GM19239 (cell line): ENCODE measurements around the gene TUBA3E.
"Not testable (repeated sequence)": the region's sequence is repeated elsewhere in the genome, so short reads cannot be mapped to it uniquely, and the experiment has no call there.

Experiments used
- DNase-seq: peaks from one replicate; pipeline ENCODE4 v3.0.0; 2011; ENCODE audit warnings: low spot score; ENCODE audit not compliant: insufficient read length
- FAIRE-seq: peaks from 2 replicates; lab custom pipeline; 2011; peaks lifted over from hg19 to GRCh38; lab: Jason Lieb, UNC

Gene TUBA3E

DNA sequence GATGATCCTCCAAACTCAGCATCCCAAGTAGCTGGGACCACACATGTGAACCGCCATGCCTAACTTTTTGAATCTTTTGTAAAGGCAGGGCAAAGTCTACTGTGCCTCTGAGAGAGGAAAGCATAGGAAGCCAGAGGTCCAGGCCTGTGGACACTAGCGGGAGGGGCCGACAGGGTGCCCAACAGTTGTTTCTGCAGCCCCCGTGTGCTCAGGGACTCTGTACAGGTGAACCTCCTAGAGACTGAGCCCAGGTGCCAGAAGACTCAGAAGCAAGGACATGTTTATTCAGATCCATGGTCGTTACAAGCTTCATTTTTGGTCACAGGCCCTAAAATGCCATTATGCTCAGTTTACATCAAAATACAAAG lies 47.1 kb downstream of the TUBA3E start:
- not testable (repeated sequence) for DNase-seq

GRCh38 chr2:130150181-130151144 lies 47.8 kb downstream of the TUBA3E start:
- FAIRE-seq (no peak), DNase-seq (no peak)

More for the DNA sequence above, 47.1 kb downstream of the TUBA3E start:
- FAIRE-seq, result not testable (repeated sequence)

DNA sequence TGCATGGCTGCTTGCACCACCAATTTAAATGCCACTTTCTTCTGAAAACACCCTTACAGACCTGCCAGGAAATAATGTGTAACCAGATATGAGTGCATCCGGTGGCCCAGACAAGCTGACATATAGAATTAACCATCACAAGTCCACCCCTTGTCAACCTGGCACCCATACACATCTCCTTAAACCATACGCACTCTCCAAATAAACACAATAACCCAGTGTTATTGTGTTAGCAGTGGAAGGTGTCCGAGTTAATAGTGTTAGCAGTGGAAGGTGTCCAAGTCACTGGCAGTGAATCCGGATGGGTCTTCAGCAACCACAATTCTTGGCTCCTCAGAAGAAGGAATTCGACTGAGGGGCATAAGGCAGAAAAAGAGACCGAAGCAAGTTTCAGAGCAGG lies 49.7 kb downstream of the TUBA3E start:
- not testable (repeated sequence) for DNase-seq, FAIRE-seq

DNA sequence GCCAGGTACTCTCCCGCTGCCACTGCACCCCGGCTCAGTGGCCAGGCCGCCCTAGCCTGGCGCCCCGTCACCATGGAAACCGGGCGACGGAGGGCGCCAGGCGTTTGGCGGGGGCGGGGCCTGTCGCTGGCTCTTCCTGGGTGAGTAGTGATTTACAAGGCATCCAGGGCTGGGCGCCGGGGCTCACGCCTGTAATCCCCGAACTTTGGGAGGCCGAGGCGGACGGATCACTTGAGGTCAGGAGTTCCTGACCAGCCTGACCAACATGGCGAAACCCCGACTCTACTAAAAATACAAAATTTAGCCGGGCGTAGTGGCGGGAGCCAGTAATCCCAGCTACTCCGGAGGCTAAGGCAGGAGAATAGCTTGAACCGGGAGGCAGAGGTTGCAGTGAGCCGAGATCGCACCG lies 53.2 kb downstream of the TUBA3E start, which contains the start of gene CCDC74B:
CCDC74B (minus strand) TSS at position 107 of the 409 bp plus-strand sequence. CDS start 116 bp downstream, outside the sequence.
- DNase-seq, FAIRE-seq: not testable (repeated sequence)

DNA sequence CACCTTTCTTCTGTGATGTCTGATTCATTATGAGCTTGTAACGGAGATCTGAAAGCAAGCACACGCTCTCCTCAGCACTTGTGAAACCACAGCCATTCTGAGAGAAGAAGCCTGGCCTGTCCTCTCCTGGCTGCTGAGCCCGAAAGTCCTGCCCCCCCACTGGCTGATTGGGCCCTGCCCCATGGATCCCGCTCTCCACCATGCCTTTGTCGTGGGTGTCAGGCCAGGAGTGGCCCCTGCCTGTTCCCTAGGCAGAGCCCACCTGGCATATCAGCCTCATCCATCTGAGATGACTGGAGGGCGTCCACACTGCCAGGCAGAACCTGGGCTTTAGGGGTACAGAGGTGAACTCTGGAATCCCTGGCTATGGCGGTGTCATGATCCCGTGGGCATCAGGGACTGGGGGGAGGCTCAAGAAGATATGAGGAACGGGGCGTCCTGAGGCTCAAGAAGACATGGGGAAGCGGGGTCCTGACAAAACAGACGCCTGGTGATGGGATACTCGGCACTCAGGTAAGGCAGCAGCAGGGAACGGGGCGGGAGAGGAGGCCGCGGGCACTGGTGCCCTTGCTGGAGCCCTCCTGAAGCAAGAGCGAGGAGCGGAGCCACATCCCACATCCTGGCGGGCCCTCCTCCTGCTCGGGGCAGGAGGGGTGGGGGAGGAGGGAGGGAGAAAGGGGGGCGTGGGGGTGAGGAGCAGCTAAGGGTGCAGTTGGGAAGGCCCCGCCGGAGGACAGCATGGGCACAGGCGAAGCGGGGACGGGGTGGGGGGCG lies 54.8 kb downstream of the TUBA3E start:
- not testable (repeated sequence) for DNase-seq, FAIRE-seq

- FAIRE-seq, DNase-seq: not testable (repeated sequence)
Measured at GRCh38 chr2:130142396-130143265, 55.6 kb downstream of the TUBA3E start.
